ENCODE measurements around the gene PPP2R5C. TPM values are rescaled to one million over a fixed set of nuclear protein-coding genes. Genes with fewer than 3 reads are reported as not detected.
"Not testable (repeated sequence)": the region's sequence is repeated elsewhere in the genome, so short reads cannot be mapped to it uniquely, and the experiment has no call there.

The PPP2R5C gene
- total and polyA plus RNA-seq, 12 donors, result 66.8 to 257 (median 222) TPM

- Histone ChIP-seq H3K4me1 (peaks cover 10 to 85% (median 67%) of the 10 kb centered on the region in 9 donors), H3K36me3 (peaks cover 0 to 19% (median 0%) of the 10 kb centered on the region in 9 donors), H3K9me3 (no peaks in the 10 kb centered on the region), H3K27ac (peak overlapping the region in 6 of 10 donors; percentile 10 to 97 (median 68)), H3K4me3 (peak overlapping the region in 3 of 10 donors; percentile 98 to 99 (median 99)), H3K27me3 (no peaks in the 10 kb centered on the region)
- no peak for ATAC-seq
- DNase-seq, result no peak
- TF ChIP-seq CTCF (IDR thresholded peaks at IDR 0.05), result no peak
- intact Hi-C loops (cut with DNase I), result loop anchor here in 4 of 10 donors (10.0 kb wide), 3 partner anchors 192 to 348 kb away; partner anchors contain the start of gene ZNF839 (in 2 of the 4)
- WGBS, 2 donors, result 61 to 65% methylated on average over 2 of the region's 2 CpGs
These were observed 205.2 kb downstream of the PPP2R5C start for GRCh38 chr14:101966742-101967141.

GRCh38 chr14:101968186-101968585, 206.7 kb downstream of the PPP2R5C start:
- Histone ChIP-seq H3K27ac (peak overlapping the region in 2 of 10 donors; percentile 22 to 97), H3K4me3 (no peak overlapping the region), H3K36me3 (peaks cover 0 to 19% (median 0%) of the 10 kb centered on the region in 9 donors), H3K4me1 (peaks cover 9 to 85% (median 67%) of the 10 kb centered on the region in 9 donors), H3K9me3 (no peaks in the 10 kb centered on the region), H3K27me3 (no peaks in the 10 kb centered on the region)
- DNase-seq, result no peak
- ATAC-seq, result no peak
- intact Hi-C loops (cut with DNase I), result loop anchor here in 4 of 10 donors (10.0 kb wide), 3 partner anchors 193 to 347 kb away; partner anchors contain the start of gene ZNF839 (in 2 of the 4)
- WGBS, 2 donors, result 89 to 90% methylated on average over 4 of the region's 4 CpGs
- no peak for TF ChIP-seq CTCF (IDR thresholded peaks at IDR 0.05)

- Histone ChIP-seq H3K36me3 (peaks cover 0 to 26% (median 0%) of the 10 kb centered on the region in 9 donors), H3K9me3 (no peaks in the 10 kb centered on the region), H3K4me1 (peaks cover 9 to 88% (median 71%) of the 10 kb centered on the region in 9 donors), H3K27ac (peak overlapping the region in 1 of 10 donors; percentile 19), H3K27me3 (no peaks in the 10 kb centered on the region), H3K4me3 (no peak overlapping the region)
- ATAC-seq (no peak), DNase-seq (no peak)
- intact Hi-C loops (cut with DNase I), result loop anchor here in 4 of 10 donors (10.0 kb wide), 3 partner anchors 195 to 345 kb away; partner anchors contain the start of gene ZNF839 (in 2 of the 4)
- TF ChIP-seq CTCF (IDR thresholded peaks at IDR 0.05), result no peak
- WGBS, 2 donors, result 87 to 90% methylated on average over 9 of the region's 9 CpGs
These were observed 208.0 kb downstream of the PPP2R5C start for GRCh38 chr14:101969481-101969880.

- DNase-seq, result no peak
- WGBS, 2 donors, result 85 to 86% methylated on average over 11 of the region's 11 CpGs
- ATAC-seq, result peak in 1 of 8 donors; percentile 8
- H3K4me3 ChIP-seq, result no peak overlapping the region
- intact Hi-C loops (cut with DNase I), result loop anchor here in 2 of 10 donors (5.0 to 10.0 kb wide), 2 partner anchors 116 to 1596 kb away; partner anchors contain the start of genes HSP90AA1 (in 1 of the 2) and WDR25 (in 1 of the 2)
- H3K27ac ChIP-seq, result peak overlapping the region in 5 of 10 donors; percentile 42 to 86 (median 73)
- H3K27me3 ChIP-seq, result no peaks in the 10 kb centered on the region
- no peaks in the 10 kb centered on the region for H3K9me3 ChIP-seq
- no peak for TF ChIP-seq CTCF (IDR thresholded peaks at IDR 0.05)
- peaks cover 9 to 93% (median 77%) of the 10 kb centered on the region in 9 donors for H3K4me1 ChIP-seq
- peaks cover 0 to 39% (median 3%) of the 10 kb centered on the region in 9 donors for H3K36me3 ChIP-seq
These were observed 209.4 kb downstream of the PPP2R5C start for GRCh38 chr14:101970830-101971400.

- Histone ChIP-seq H3K4me1 (peaks cover 9 to 88% (median 72%) of the 10 kb centered on the region in 9 donors), H3K36me3 (peaks cover 0 to 44% (median 8%) of the 10 kb centered on the region in 9 donors), H3K27ac (peak overlapping the region in 9 of 10 donors; percentile 3 to 86 (median 73))
- intact Hi-C loops (cut with DNase I), result loop anchor here in 2 of 10 donors (5.0 to 10.0 kb wide), 2 partner anchors 116 to 1597 kb away; partner anchors contain the start of genes HSP90AA1 (in 1 of the 2) and WDR25 (in 1 of the 2)
- ATAC-seq, H3K27me3 ChIP-seq, DNase-seq, H3K4me3 ChIP-seq, H3K9me3 ChIP-seq: not testable (repeated sequence)
- 87 to 89% methylated on average over 2 of the region's 2 CpGs for WGBS, 2 donors
These were observed 209.9 kb downstream of the PPP2R5C start for GRCh38 chr14:101971458-101971857.

Data from heart right ventricle (tissue), 16 donors.